C4-2B (cell line): ENCODE results near the gene DCAF10.

Experiments
- CTCF ChIP-seq: fragments of 450-650 bp; conservative IDR thresholded peaks from 2 replicates; pipeline ENCODE4 v1.5.1; 2017; ENCODE audit warnings: mild to moderate bottlenecking
- ZFX ChIP-seq: fragments of 450-650 bp; IDR thresholded peaks from 2 replicates; pipeline ENCODE4 v1.6.1; 2017

DNA sequence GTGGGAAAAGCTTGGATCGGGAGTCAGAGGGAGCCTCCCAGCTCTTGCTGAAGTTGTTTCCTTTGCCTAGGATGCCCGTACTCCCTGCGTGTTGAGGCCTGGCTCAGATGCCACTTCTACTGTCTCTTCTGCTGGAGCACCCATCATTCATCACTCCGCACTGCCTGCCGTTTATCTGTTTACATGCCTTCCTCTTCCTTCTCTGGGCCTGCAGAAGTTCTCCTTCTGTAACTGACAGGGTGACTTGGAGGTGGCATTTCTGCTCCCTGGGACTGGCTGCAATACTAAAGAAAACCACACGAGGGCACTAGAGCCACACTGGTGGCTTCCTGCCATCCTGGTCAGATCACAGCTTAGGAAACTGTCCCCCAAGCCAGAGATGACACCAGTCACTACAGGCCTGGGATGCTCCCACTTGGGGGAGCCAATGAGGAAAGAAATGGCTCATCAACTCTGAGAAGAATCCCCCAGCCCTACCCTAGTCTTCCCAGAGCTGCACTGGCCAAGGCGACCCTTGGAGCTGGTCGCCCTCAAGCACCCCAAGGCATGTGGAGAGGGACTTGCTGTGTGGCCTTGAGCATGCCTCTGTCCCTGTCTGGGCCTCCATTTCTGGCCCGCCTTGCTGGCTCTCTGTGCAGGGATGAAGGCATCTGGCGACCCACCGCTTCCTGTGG is 113.0 kb downstream of the DCAF10 start:
- TF ChIP-seq CTCF: peak; percentile 98
- no peak for TF ChIP-seq ZFX
